ENCODE results near the gene DPP6. TPM values are rescaled to one million over a fixed set of nuclear protein-coding genes. Genes with fewer than 3 reads are reported as not detected.

Gene DPP6
- polyA plus RNA-seq, 1 of the 3 experiments (the other 2 are of a cell fraction) = not detected

GRCh38 chr7:154571772-154572171, 519.6 kb downstream of the DPP6 start:
- no peak for DNase-seq
- H4K20me1 ChIP-seq (ENCODE audit: insufficient read depth) = no peaks in the 10 kb centered on the region
- H3K36me3 ChIP-seq (replicated peaks in 1 of 2; ENCODE audit: control insufficient read depth in 1 of 2, insufficient read depth in 2 of 2, low read length in 1 of 2) = no peaks in the 10 kb centered on the region
- POLR2A ChIA-PET = no interaction called here
- 12% methylated on average over 3 of the region's 3 CpGs for WGBS (ENCODE audit: low lambda C conversion rate)
- CTCF ChIA-PET = interaction anchor here (1.3 to 4.8 kb wide), 4 partner anchors 8 to 366 kb away, joined by 3 to 27 read pairs (median 6); no protein-coding TSS in a partner anchor
- 0 out of 4 replicates have a peak, but pooled peaks cover 0 to 3% of the 10 kb centered on the region in 2 experiments for H3K4me1 ChIP-seq (ENCODE audit: control insufficient read depth in 1 of 2, insufficient read depth in 2 of 2, low read depth in 1 of 2, low read length in 1 of 2)
- H2AFZ ChIP-seq (ENCODE audit: low read depth) = no peak overlapping the region
- no peak overlapping the region for H3K4me2 ChIP-seq
- no peaks in the 10 kb centered on the region for H3K9me2 ChIP-seq
- no peak overlapping the region for H3K4me3 ChIP-seq (ENCODE audit: low read depth in 2 of 2, low read length in 1 of 2)
- no peaks in the 10 kb centered on the region for H3K79me2 ChIP-seq (ENCODE audit: insufficient read depth)
- TF ChIP-seq FOXJ3 (CRISPR knock-in tag; IDR thresholded peaks at IDR 0.05) (no peak), MEF2A (IDR thresholded peaks at IDR 0.05; ENCODE audit: borderline replicate concordance, low read depth) (no peak), CTCF (IDR thresholded peaks at IDR 0.05) (no peak), GATA2 (CRISPR knock-in tag; IDR thresholded peaks at IDR 0.05) (no peak), POLR2AphosphoS5 (IDR thresholded peaks at IDR 0.05; ENCODE audit: low read depth, low read length) (no peak), ZBTB33 (IDR thresholded peaks at IDR 0.05; ENCODE audit: borderline replicate concordance, low read depth) (no peak), JUND (IDR thresholded peaks at IDR 0.05) (no peak), TCF12 (IDR thresholded peaks at IDR 0.05) (no peak), RXRA (IDR thresholded peaks at IDR 0.05; ENCODE audit: borderline replicate concordance, low read depth) (no peak), GABPA (IDR thresholded peaks at IDR 0.05; ENCODE audit: low read depth) (no peak), PBX3 (IDR thresholded peaks at IDR 0.05) (no peak), NRF1 (IDR thresholded peaks at IDR 0.05; ENCODE audit: low read depth, low read length) (no peak), IRF3 (IDR thresholded peaks at IDR 0.05; ENCODE audit: low read depth, low read length) (no peak), CHD2 (IDR thresholded peaks at IDR 0.05; ENCODE audit: low read length, partially characterized antibody) (no peak), USF1 (IDR thresholded peaks at IDR 0.05; ENCODE audit: borderline replicate concordance, low read depth) (no peak)
- H3K27me3 ChIP-seq (ENCODE audit: insufficient read depth) = no peaks in the 10 kb centered on the region
- no peak overlapping the region for H3K9ac ChIP-seq
- no peak overlapping the region for H3K27ac ChIP-seq (ENCODE audit: low read depth in 2 of 2, low read length in 1 of 2)
- peaks cover 19% of the 10 kb centered on the region for H3F3A ChIP-seq (replicated peaks; ENCODE audit: insufficient read depth)
- H3K9me3 ChIP-seq = peaks cover 13% of the 10 kb centered on the region; the same call in 1 of the 2 replicates
